Activated CD4-positive, alpha-beta T cell treated with anti-CD3 and anti-CD28 coated beads for 4 hours (primary cell): ENCODE results near the gene CDH4.

Source experiments
- DNase-seq, 2 donors: peaks; one replicate each; pipeline ENCODE4 v3.0.0-alpha.2; 2020

CDH4 gene

DNA sequence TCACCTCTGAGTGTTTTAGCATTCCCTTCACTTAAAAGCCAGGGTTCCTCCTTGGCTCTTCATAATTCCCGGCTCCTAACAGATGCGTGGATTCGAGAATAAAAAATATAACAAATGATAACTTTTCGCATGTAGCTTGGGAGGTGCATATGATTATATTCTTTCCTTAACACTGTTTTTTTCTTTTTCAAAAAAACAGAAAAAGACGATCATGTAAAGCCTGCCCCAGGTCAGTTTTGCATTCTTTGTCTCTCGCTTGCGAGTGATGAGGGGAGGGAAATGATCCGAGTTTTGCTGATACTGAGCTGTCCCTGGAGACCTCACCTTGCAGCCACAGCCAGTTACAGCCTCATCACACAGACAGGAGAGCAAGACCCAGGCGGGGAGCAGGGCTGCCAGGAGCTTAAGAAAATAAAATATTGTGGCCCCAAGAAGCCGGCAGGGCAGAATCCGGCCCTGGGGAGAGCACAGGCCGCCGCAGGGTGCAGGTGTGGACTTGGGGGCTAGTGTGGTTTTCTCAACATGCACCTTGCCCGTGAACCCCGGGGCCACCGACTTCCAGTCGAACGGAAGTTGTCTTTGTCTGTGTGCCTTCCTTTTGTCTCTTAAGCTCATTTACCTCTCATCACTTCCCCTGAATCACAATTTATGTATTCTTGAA, 511.8 kb downstream of the CDH4 start:
- no peak for DNase-seq

- DNase-seq = no peak
Observed at GRCh38 chr20:61764471-61765025, 512.5 kb downstream of the CDH4 start.

GRCh38 chr20:61765081-61765870, 513.2 kb downstream of the CDH4 start:
- no peak for DNase-seq

DNA sequence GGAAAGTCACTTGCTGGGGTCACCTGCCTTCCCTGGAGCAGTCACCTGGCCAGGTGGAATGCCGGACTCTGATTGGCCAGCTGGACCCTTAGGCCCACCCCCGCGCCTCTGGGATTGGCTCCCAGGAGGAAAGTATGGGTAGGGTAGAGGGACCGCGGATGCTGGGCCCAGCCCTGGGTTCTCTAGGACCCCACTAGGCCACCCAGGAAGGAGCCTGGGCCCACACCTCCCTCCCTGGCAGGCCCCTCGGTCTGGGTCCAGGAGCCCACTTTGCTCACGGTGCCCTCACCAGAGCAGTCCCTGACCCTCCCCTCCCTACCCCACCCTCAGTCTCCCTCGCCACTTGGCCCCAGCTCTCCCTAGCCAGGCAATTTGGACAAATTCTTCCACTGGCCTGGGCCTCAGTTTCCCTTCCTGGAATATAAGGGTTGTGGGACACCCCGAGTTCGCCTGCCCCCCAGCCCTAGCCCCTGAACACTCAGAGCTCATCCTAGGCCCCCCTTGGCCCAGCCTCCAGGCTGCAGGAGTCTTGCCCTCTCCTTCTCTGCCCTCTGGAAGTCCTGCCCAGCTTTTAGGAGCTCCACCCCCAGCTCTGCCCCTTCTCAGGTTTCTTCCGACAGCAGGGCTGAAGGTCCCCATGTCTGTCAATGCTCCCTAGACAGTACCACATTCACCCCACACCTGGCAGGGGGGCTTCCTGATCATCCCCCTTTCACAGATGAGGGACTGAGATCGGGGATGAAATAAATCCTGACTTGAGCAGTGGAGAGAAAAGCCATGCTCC, 514.0 kb downstream of the CDH4 start:
- DNase-seq = no peak

- no peak for DNase-seq
Observed at GRCh38 chr20:61766921-61767610, 515.0 kb downstream of the CDH4 start.

DNA sequence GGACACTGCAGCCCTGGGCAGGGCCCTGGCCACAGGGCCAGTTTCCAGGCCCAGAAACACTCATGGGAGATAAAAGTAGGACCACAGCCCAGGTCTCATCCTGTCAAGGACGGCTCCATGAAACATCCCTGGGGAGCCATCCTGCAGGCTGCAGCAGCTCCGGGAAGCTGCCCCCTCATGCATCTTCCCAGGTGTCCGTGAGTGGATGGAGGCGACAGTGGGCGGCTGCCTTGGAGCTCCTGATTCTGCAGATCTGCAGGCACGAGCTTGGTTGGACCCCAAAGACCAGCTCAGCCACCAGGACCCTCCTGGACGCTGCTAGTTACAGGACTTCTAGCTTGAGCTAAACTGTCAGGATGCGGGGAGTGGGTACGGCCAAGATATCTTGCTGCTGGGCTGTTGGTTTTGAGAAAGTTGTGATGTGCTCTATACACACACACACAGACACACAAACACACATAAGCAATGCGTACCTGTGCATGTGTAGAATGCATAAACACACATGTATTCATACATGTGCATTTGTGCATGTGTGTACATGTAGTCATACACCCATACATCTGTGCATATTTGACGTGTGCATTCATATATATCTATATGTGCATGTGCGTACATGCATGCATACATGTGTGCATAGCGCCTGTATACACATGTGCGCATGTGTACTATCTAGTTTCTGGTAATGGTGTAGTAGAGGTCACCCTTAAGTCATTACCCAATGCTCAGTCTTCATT, 515.9 kb downstream of the CDH4 start:
- no peak for DNase-seq

- DNase-seq = no peak
Observed at GRCh38 chr20:61768571-61769285, 516.7 kb downstream of the CDH4 start.

DNA sequence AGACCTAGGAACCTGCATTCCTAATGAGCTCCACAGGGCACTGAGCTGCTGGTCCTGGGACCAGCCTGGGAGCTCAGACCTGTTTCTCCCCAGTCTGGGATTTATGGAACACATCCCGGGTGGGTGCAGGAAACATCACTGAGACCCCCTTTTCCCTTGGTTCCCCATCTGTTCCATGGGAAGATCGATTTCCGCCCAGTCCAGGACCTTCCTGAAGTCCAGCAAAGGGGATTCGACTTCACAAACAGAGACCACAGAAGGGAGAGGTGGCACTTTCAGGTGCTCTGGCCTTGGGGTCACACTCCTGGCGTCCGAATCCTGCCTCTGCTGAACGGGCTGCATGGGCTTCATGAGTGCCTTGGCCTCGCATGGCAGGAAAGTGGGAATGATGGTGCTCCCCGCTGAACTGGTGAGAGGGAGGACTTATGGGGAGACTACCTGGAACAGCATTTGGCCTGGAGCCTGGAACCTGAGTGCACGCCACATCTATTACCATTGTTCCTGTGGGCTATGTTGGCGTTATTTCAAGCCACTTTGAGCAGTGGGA, 517.3 kb downstream of the CDH4 start:
- no peak for DNase-seq

GRCh38 chr20:61770113-61770585, 518.1 kb downstream of the CDH4 start:
- no peak for DNase-seq

- no peak for DNase-seq
Observed at GRCh38 chr20:61771805-61772350, 519.8 kb downstream of the CDH4 start.

DNA sequence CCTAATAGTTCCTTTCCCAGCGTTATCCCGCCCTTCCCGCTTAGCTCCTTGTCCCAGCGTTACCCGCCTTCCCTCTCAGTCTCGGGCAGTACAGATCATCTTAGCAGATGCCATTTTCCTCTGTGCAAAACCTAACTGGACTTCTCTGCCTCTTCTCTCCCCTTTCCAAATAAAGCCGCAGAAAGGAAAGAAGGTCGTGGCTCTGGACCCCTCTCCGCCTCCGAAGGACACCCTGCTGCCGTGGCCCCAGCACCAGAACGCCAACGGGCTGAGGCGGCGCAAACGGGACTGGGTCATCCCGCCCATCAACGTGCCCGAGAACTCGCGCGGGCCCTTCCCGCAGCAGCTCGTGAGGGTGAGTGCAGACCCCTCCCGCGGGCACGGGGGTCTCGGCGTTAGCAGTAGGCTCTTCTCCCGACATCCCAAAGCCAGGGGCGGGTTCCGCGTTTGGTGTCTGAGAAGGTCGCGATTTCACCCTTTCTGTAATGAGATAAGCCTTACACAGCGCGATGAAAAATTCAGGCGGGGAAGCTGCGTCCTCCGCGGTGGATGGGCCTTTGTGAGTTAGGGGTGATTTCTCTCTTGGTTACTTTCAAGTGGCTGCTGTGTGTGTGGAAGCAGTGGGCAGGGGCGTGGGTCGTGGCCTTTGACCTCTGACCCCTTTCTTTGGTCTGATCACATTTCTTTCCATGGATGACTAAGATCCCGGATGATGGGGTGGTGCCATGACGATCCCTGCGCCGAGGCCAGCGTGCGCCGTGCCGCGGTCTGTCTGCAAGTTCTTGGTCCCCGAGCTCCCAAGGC, 521.0 kb downstream of the CDH4 start:
- DNase-seq = no peak

DNA sequence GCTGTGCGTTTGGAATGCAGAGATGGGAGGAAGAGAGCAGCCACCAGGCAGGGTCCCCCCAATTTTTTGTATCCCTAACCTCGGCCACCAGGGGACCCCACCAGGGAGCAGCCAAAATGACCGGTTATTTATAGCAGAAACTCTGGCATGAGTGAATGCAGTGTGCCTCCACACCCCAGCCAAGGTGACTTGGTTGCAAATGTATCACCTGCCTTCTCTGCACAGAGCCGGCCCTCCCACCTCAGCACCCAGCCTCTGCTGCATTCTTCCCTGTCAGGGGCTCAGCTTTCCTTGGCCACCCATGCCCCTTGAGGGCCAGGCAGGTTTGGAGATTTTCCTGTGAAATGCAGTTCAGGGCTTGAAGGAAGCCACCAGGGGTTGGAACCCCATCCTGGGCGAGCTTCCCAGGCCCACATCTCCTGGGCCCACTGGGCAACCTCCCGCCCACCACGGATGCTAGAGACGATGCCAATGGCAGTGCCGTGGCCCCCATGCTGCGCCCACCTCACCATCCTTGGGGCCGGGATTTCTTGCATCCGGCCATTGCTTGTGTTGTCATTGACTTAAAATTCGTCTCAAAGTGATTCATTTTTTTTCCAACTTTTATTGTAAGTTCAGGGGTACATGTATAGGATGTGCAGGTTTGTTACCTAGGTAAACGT, 522.0 kb downstream of the CDH4 start:
- no peak for DNase-seq

DNA sequence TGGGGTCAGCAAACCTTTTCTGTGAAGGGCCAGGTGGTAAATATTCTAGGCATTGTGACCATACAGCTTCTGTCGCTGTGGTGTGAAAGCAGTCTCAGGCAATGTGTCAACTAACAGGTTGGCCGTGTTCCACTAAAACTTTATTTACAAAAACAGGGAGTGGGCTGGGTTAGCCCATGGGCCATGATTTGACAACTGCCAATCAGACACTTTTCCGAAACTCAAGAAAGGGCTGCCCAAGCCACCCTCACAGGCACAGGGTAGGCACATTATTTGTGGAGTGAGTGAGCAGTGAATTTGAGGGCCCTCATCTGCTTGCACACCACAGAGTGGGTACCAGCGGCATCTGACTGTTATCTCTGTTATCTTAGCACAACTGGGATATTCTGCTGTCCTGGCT, 523.4 kb downstream of the CDH4 start:
- no peak for DNase-seq

DNA sequence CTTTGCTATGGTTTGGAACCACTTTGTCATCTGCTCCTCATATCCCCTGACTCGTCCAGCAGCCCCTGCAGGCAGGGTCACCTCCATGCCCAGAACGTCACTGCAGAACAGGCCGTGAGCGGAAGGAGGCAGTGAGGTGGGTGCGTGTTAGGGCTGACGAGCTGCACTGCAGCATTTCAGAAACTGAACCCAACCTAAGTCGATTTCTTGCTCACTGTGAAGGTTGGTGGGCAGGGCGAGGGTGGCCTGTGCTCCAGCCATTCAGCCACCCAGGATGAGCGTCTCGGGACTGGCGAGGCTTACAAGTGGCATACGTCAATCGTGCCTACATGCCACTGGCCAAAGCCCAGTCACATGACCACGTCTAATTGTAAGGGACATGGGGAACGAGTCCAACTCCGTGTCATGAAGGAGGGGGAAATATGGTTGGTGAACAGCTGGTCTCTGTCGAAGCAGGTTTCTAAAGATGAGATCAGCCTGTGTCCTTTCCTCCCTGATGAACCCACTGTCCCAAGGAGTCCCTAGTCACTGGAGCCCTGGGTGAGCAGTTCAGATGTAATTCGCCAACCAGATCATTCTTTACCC, 524.5 kb downstream of the CDH4 start:
- DNase-seq = no peak

- no peak for DNase-seq
Observed at GRCh38 chr20:61777773-61778494, 525.9 kb downstream of the CDH4 start.

- DNase-seq = no peak
Observed at GRCh38 chr20:61778495-61778863, 526.4 kb downstream of the CDH4 start.

DNA sequence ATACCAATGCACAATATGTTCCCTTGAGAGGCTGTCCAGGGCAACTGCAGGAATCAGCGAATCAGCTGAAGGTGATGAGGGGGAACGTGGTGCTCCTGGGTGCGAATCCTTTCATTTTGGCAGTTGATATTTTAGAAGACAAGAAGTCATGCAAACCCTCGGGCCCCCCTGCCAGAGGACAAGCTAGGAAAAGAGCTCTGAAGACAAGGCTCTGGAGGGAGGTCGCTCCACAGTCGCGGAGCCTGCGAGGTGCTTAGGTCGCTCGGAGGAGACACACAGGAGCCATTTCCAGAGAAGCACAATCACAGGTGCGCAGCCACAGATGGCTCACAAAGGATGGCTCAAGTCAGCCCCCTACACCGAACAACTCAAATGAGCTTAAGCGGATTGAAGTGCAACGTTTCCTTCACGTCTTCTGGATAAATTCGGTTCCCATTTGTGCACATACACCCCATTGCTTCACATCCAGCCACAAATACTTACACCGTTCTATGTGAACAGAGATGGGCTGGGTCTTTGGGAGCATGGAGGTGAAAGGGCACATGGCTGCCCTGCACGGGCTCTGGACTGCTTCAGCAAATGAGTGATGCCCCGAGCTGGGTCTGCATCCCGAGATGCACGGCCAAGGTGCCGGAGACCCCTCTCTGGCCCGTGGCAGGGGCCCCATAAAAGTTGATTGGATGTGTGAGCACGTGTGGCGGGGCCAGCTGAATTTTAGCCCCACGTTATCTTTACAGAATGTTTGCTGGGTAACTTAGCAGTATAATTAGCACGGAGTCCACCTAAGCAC, 527.3 kb downstream of the CDH4 start:
- DNase-seq = no peak
